Adrenal gland (tissue), 5 donors: ENCODE results near the gene ODF2.

ENCODE experiments used
- CTCF ChIP-seq, 6 experiments: fragments of 450-650 bp in 4 of 6; fragments of 200-600 bp in 2 of 6; sonication (generic) in 1 of 6; IDR thresholded peaks; 1 replicate in 5 of 6; 2 replicates in 1 of 6; pipeline versions ENCODE4 v1.5.1 to v1.8.0; 2016 to 2021; ENCODE audit warnings: antibody characterized with exemption in 6 of 6, mild to moderate bottlenecking in 2 of 6, moderate library complexity in 1 of 6
- POLR2A ChIP-seq, 2 donors: fragments of 450-650 bp; IDR thresholded peaks; one replicate each; pipeline ENCODE4 v1.6.1; 2017; ENCODE audit warnings: antibody characterized with exemption in 2 of 2, mild to moderate bottlenecking in 2 of 2, moderate library complexity in 1 of 2
- donor health status: DM: no; HTN: no; CAD: no.

GRCh38 chr9:128548876-128549275, 93.1 kb downstream of the ODF2 start:
- TF ChIP-seq POLR2A (IDR thresholded peaks at IDR 0.05) = no peak
- TF ChIP-seq CTCF (IDR thresholded peaks at IDR 0.05) = no peak
